NCI-H2227 (cell line): ENCODE results near the gene ARHGAP20.

ENCODE experiments used
- DNase-seq: peaks from one replicate; lab custom pipeline; 2025; ENCODE audit not compliant: unreplicated experiment; lab: John Stamatoyannopoulos, UW

ARHGAP20 gene

GRCh38 chr11:110529043-110529442 is 183.2 kb downstream of the ARHGAP20 start:
- DNase-seq, result no peak

DNA sequence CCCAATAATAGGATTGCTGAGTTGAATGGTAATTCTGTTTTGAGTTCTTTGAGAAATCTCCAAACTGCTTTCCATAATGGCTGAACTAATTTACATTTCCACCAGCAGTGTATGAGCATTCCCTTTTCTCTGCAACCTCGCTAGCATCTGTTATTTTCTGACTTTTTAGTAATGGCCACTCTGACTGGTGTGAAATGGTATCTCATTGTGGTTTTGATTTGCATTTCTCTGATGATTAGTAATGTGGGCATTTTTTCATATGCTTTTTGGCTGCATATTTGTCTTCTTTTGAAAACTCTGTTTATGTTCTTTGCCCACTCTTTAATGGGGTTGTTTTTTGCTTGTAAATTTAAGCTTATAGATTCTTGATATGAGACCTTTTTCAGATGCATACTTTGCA is 185.1 kb downstream of the ARHGAP20 start:
- DNase-seq, result no peak
